ENCODE results near the gene PLA2G6. TPM values are rescaled to one million over a fixed set of nuclear protein-coding genes. Genes with fewer than 3 reads are reported as not detected.
A peak's percentile ranks its signal among the peaks of the same experiment; 100 is the strongest.

Gene PLA2G6
- total and polyA plus RNA-seq, 2 of the 13 experiments (the other 11 are each of a cell fraction or from before 2014, with no cell fraction given): 4.8 to 11.5 TPM

DNA sequence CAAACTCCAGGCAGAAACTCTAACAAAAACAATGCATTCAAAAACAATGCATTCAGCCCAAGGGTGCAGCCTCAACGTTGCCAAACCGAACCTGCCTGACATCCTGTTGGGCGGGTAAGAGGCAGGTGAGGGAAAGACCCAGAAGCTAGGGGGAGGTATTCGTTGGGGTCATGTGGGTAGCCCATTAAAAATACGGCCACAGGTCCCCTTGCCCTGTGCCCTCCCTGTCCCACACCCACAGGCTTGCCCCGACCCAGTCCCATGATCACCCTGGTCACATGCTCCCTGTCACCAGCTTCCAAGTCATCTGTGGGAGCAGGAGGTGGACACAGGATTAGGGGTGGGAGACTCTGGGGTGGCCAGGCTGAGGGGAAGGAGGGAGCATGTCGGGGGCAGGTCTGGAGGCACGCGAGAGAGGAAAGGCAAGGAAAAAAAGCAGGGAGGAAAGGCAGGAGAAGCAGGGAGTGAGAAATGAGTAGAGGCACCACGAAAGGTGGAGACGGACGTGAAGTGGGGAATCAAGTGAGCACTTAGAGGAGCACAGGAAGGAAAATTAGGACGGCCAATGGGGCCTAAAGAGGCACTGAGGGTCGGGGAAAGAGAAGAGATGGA is 683 bp downstream of the PLA2G6 start (continued):
- TF ChIP-seq TERF1 (CRISPR knock-in tag; IDR thresholded peaks at IDR 0.05) (no peak), NCOA2 (CRISPR knock-in tag; IDR thresholded peaks at IDR 0.05) (no peak), ZNF44 (CRISPR knock-in tag; IDR thresholded peaks at IDR 0.05) (no peak), ZC3H13 (CRISPR knock-in tag; IDR thresholded peaks at IDR 0.05) (peak; percentile 65; the same call in 1 of the 2 replicates), ZNF709 (CRISPR knock-in tag; IDR thresholded peaks at IDR 0.05) (no peak), HMGA1 (CRISPR knock-in tag; conservative IDR thresholded peaks at IDR 0.05) (no peak), PTBP1 (IDR thresholded peaks at IDR 0.05; ENCODE audit: low read depth, low read length, poor library complexity, severe bottlenecking) (no peak), ZNF124 (CRISPR knock-in tag; IDR thresholded peaks at IDR 0.05) (0 out of 2 replicates have a peak, but pooled peaks have one; percentile 30), USF2 (IDR thresholded peaks at IDR 0.05; ENCODE audit: low read depth, low read length) (0 out of 2 replicates have a peak, but pooled peaks have one; percentile 11), USF2 (CRISPR knock-in tag; IDR thresholded peaks at IDR 0.05; ENCODE audit: borderline replicate concordance) (no peak), NRL (CRISPR knock-in tag; IDR thresholded peaks at IDR 0.05; ENCODE audit: borderline replicate concordance) (0 out of 2 replicates have a peak, but pooled peaks have one; percentile 64), ADNP (CRISPR knock-in tag; IDR thresholded peaks at IDR 0.05) (no peak), NFE2L2 (IDR thresholded peaks at IDR 0.05; ENCODE audit: low read length) (no peak), CREBL2 (CRISPR knock-in tag; IDR thresholded peaks at IDR 0.05; ENCODE audit: borderline replicate concordance) (no peak), SALL2 (CRISPR knock-in tag; IDR thresholded peaks at IDR 0.05) (no peak), HOXA5 (CRISPR knock-in tag; IDR thresholded peaks at IDR 0.05) (no peak), ZNF777 (CRISPR knock-in tag; IDR thresholded peaks at IDR 0.05) (no peak)
- TF ChIP-seq, protein P1, sequence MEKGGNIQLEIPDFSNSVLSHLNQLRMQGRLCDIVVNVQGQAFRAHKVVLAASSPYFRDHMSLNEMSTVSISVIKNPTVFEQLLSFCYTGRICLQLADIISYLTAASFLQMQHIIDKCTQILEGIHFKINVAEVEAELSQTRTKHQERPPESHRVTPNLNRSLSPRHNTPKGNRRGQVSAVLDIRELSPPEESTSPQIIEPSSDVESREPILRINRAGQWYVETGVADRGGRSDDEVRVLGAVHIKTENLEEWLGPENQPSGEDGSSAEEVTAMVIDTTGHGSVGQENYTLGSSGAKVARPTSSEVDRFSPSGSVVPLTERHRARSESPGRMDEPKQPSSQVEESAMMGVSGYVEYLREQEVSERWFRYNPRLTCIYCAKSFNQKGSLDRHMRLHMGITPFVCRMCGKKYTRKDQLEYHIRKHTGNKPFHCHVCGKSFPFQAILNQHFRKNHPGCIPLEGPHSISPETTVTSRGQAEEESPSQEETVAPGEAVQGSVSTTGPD (CRISPR knock-in tag; IDR thresholded peaks at IDR 0.05): no peak
- TF ChIP-seq, protein P2, sequence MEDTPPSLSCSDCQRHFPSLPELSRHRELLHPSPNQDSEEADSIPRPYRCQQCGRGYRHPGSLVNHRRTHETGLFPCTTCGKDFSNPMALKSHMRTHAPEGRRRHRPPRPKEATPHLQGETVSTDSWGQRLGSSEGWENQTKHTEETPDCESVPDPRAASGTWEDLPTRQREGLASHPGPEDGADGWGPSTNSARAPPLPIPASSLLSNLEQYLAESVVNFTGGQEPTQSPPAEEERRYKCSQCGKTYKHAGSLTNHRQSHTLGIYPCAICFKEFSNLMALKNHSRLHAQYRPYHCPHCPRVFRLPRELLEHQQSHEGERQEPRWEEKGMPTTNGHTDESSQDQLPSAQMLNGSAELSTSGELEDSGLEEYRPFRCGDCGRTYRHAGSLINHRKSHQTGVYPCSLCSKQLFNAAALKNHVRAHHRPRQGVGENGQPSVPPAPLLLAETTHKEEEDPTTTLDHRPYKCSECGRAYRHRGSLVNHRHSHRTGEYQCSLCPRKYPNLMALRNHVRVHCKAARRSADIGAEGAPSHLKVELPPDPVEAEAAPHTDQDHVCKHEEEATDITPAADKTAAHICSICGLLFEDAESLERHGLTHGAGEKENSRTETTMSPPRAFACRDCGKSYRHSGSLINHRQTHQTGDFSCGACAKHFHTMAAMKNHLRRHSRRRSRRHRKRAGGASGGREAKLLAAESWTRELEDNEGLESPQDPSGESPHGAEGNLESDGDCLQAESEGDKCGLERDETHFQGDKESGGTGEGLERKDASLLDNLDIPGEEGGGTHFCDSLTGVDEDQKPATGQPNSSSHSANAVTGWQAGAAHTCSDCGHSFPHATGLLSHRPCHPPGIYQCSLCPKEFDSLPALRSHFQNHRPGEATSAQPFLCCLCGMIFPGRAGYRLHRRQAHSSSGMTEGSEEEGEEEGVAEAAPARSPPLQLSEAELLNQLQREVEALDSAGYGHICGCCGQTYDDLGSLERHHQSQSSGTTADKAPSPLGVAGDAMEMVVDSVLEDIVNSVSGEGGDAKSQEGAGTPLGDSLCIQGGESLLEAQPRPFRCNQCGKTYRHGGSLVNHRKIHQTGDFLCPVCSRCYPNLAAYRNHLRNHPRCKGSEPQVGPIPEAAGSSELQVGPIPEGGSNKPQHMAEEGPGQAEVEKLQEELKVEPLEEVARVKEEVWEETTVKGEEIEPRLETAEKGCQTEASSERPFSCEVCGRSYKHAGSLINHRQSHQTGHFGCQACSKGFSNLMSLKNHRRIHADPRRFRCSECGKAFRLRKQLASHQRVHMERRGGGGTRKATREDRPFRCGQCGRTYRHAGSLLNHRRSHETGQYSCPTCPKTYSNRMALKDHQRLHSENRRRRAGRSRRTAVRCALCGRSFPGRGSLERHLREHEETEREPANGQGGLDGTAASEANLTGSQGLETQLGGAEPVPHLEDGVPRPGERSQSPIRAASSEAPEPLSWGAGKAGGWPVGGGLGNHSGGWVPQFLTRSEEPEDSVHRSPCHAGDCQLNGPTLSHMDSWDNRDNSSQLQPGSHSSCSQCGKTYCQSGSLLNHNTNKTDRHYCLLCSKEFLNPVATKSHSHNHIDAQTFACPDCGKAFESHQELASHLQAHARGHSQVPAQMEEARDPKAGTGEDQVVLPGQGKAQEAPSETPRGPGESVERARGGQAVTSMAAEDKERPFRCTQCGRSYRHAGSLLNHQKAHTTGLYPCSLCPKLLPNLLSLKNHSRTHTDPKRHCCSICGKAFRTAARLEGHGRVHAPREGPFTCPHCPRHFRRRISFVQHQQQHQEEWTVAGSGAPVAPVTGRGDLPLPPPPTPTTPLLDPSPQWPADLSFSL (CRISPR knock-in tag; IDR thresholded peaks at IDR 0.05): no peak
